Activated CD8-positive, alpha-beta memory T cell treated with anti-CD3 and anti-CD28 coated beads for 24 hours (primary cell): Measurements from ENCODE around the gene SOHLH2.

Experiments used
- DNase-seq: peaks from one replicate; pipeline ENCODE4 v3.0.0-alpha.2; 2020

The SOHLH2 gene, protein sequence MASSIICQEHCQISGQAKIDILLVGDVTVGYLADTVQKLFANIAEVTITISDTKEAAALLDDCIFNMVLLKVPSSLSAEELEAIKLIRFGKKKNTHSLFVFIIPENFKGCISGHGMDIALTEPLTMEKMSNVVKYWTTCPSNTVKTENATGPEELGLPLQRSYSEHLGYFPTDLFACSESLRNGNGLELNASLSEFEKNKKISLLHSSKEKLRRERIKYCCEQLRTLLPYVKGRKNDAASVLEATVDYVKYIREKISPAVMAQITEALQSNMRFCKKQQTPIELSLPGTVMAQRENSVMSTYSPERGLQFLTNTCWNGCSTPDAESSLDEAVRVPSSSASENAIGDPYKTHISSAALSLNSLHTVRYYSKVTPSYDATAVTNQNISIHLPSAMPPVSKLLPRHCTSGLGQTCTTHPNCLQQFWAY

DNA sequence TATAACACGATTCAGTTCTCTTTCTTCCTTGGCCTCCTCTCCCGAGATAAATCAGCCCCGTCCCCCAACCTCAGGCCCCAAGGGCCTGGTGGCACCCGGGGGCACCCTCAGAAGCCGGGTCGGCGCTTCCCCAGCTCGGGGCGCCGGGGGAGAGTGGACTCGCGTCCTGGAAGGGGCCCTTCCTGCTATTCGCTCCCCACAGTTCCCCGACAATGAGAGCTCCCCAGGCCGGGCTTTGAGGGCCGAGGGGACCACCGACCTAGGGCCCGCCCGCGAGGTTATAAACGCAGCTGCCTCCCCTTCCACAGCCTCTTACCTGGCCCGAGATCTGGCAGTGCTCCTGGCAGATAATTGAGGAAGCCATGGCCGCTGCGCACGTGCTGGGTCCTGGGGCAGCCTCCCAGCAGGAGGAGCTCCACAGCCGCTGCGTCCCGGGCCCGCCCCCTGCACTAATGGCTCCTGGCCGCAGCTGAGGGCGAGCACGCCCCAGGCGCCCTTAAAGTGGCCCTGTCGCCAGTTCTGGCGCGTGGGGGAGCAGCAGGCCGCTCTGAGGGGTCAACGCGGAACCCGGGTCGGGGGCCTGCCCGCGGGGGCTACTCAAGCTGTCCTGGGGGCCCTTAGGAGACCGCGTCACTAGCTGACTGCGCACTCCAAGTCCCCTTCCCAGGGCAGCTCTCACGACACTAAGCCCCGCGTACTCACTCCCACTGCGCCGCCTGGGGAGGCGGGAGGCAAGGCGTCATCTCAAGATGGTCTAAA is at the start of gene SOHLH2:
Gene SOHLH2 (minus strand): TSS at position 394 of the 759 bp plus-strand sequence. CDS start 30 bp downstream, at position 364.
- no peak for DNase-seq

DNA sequence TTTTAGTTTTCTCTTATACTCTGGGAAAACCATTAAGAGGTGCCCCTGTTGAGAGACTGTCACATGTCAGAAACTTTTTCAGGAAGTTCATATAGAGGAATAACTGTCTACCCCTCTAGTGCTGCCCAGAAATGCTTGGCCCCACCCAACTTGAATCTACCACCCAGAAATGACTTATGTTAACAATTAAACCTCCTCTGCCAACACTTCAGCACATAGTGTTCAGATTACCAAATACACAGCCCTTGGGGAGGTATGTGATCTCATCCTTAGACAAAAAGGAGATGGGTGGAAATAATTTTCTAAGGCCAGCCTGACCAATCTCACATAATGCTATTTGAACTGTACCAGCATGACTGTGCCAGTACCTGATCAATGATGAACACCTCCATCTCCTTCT is 47.6 kb upstream of the SOHLH2 start:
- DNase-seq = no peak

DNA sequence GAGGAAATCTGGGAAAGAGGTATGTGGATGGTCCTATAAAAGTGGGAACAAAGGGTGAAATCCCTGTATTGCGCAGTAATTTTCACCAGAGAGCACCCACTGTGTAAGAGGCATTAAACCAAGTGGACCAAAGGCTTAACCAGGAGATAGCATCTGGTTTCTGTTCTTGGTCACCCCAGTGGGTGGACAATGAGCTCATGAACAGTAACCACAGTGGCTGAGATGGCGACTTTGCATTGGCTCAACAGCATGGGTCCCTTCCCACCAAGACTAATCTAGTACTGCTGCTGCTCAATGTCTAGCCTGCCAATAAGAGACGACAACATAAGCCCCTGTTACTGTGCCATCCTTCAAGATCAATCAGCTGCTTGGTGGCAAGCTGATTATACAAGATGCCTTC is 46.7 kb upstream of the SOHLH2 start:
- DNase-seq = no peak

DNA sequence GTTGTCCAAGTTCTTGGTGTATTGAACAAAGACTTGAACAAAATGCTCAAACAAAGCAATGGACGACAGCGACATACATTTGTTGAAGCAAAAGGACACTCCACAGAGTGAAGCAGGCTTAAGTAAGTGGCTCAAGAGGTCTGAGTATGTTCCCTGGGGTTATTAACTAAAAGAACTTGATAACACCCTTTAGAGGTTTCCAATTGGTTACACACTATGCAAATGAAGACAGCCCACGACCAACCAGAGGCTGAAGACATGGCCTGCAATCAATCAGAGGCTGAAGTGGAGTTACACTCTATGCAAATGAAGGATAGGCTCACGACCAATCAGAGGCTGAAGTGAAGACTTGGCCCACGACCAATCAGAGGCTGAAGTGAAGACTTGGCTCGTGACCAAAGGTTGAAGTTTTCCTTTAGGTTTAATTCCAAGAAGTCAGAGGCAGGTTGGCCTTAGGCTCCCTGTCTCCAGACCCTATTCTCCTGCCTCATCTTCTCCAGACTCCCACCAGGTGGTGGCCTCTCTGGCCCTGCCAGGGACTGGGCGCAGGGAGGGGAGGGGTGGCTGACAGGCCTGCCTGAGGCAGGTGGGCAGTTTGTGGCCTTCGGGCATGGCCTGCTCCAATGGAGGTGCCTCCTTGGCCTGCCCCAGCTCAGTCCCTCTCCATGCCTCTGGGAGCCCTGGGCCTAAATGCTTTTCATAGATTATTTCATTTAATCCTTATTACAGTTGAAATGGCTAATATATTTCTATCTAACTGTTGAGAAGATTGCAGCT is 45.2 kb upstream of the SOHLH2 start:
- DNase-seq = no peak

DNA sequence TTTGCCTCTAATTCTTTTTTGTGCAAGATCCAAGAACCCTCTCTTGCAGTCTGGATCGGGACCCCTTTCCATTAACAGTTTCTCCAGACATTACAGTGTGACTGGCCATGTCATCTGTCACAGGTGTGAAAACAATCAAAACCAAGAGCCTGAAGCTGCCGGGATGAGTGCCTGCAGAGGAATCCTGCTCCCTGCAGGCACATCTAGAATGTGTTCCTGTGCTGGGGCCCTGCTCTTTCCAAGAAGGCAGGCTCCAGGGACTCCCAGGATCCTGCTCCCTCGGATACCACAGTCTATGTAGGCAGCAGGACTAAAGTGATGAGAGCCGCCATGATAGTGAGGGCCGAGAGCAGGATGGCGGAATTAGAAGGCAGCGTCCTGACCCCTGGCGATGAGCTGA is 44.5 kb upstream of the SOHLH2 start:
- no peak for DNase-seq

DNA sequence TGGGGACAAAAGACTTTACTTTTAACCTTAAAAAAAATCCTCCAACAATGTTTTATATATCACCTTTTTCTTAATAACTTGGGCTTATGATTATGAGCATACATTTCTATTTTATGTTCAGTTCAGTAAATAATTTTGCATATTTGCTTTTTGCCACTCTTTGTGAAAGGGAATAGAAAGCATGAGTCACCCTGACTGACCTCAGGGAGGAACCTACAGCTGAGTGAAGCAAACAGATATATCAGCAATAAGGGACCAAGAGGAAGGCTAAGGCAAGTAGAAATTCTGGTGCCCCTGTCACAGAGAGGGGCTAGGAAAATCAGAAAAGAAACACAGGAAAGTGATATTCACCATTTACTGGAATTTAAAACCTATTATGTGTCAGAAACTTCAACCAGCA is 37.2 kb upstream of the SOHLH2 start:
- DNase-seq = no peak

DNA sequence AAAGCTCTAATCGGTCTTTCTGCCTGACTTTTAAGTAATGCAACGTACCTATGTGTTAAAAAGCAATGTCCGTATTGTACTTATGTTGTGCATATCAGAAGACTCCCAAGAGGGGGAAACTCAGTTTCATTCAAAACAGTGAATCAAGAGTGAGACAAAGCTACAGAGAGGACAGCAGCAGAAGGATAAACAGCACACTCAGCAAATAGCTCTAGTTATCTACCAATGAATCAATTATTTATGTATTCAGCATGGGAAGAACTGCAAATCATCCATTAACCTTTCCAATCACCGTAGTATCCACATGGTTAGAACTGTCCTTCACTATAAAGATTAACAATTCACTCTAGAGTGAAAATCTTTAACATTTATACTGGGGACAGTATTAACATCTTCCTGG is 36.7 kb upstream of the SOHLH2 start:
- no peak for DNase-seq

DNA sequence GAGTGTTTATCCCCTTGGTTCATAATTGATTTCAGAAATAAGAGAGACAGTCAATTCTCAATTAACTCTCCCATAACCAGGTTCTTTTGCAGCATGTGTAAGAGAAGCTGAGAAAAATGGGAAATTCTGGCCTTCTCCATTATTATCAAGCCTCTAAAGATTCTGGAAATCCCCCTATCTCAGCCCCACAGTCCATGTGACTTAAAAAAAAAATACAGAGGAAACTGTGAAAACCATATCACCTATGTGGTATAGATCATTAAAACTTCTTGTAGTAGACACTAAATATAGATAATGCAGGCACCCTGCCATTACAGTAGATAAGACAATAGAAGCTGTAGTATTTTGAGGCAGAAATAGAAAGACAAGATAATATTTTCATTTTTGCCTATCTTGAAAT is 34.3 kb upstream of the SOHLH2 start:
- no peak for DNase-seq

DNA sequence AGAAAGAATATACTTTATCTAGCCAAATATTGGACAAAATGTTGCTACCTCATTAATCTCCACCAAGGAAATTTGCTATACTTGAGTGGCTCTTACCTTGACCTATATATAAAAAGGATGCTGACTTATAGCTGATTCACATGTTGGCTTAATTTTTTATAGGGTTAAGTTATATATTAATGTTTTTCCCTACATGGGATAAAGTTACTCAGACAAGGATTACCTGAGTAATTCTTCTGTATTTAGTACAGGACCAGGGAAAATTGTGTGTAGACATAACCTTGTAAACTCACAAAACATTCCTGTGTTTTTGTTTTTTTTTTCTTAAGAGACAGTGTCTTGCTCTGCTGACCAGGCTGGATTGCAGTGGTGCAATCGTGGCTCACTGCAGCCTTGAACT is 30.6 kb upstream of the SOHLH2 start:
- DNase-seq = no peak

DNA sequence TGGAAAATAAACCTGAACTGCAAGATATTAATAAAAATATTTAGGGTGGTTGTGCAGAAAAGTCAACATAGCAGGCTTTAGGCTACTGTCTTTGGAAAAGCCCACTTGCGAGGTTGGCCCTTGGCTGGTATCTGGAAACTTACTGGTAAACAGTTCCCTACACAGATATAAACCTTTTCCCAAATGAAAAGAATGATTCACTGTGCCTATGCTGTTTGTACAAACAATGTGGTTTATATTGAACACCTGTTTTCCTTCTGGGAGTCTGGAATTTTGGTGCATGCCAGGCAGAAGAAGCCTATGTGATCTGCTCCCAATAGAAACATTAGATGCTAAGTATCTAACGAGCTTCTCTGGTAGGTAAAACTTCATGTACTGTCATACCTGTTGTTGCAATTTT is 29.7 kb upstream of the SOHLH2 start:
- DNase-seq = no peak

DNA sequence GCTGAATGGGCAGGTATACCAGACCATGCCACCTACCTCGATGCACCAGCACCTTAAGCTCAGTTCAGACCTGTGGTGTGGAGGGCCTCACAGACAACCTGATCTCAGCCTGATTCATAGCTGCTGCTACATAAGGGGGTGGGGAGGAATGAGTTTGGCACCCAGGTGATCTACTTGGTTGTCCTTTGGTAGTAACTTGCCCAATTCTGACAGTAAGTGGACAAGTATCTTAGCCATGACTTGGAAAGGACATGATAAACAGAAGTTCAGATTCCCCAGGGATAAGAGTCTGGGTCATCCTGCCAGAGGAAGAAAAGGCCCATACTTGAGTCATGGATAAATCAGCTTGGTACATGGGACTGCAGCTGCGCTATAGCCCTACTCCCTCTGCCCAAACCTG is 28.4 kb upstream of the SOHLH2 start:
- DNase-seq = no peak

DNA sequence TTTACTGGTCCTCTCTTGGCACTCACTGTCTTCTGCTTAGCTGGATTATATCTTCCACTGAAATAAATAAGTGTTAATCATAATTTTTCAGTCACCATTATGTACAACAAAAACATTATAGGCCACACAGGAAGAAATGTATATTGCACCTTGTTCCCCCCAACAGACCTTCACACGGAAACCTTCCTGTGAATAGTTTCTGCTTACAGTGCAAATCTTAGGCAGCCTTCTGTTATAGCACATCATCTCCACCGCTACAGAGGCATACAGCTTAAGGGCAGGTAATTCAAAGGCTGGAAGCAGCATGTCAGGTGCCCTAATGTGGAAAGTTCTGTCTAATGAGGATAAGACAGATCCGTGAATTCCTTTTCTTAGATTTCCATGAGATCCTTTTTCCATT is 16.9 kb upstream of the SOHLH2 start:
- DNase-seq = no peak

DNA sequence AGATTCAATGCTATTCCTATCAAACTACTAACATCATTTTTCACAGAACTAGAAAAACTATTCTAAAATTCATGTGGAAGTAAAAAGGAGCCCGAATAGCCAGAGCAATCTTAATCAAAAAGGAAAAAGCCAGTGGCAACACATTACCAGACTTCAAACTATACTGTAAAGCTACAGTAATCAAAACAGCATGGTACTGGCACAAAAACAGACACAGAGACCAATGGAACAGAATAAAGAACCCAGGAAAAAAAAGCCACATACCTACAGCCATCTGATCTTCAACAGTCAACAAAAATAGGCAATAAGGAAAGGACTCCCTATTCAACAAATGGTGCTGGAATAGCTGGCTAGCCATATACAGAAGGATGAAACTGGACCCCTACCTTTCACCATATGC is 10.4 kb upstream of the SOHLH2 start:
- no peak for DNase-seq

DNA sequence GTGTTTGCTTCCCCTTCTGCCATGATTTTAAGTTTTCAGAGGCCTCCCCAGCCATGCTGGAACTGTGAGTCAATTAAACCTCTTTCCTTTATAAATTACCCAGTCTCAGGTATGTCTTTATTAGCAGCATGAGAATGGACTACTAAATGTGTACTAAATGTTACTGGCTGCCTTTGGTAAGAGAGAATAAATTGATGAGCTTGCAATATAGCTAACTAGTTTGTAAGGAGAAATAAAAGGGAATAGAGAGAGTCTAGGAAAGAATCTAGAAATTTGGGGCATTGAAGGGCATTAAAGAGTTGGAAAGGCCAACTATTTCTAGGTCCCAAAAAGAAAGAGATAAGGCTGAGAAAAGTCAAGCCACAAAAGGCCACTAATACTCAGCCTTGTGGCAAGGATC is 5.5 kb upstream of the SOHLH2 start:
- DNase-seq = no peak

DNA sequence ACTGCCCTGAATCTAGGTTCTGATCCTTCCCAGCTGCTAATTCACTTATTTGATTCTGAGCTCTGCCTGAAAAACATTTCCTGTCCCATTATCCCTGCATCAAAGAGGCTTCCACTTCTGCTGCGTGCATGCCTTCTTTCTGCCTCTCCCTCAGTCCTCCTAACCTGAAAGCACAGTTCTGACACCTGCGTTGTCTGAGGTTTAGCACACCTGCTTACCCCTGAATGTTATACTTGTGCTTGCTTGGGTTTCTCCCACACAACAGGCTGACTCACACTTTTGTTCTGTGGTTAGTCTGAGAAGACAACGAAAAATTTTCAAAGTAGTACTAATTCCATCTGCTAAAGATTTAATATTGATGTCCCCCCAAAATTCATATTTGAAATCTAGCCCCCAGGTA is 3.1 kb upstream of the SOHLH2 start:
- no peak for DNase-seq

DNA sequence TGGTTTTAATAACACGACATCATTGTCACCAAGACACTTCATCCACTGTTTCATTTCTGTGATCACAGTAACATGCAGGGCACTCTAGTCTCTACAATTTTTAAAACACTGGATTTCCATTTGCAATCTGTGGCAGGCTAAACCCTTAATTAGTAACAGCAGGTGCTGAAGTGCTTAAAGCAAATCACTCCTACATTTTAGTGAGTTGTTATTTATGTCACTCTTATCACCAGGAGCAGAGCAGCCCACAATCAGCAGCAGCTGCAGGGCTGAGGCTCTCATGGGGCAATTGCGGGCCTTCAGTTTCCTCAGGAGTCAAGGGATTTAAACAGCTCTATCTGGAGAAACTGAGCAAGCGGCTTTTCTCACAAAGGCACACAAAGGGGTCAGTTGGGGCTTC is 1.6 kb downstream of the SOHLH2 start:
- DNase-seq = no peak

DNA sequence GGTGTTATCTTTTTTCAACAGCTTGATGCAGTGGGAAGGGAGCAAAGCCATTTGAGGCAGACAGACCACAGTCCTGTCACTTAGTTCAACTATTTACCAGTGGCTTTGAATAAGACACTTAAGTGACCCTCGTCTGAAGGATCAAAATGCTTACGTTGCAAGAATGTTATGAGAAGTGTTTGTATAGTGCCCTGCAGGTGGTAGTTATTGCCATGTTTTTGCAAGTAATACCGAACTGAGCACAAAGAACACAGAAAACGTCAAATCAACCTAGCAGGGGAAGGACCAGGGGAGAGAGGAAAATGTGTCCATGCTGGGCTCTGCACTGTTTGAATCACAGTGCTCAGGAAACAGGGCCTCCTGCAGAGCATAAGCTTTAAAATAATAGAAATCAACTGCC is 2.8 kb downstream of the SOHLH2 start:
- DNase-seq = no peak

DNA sequence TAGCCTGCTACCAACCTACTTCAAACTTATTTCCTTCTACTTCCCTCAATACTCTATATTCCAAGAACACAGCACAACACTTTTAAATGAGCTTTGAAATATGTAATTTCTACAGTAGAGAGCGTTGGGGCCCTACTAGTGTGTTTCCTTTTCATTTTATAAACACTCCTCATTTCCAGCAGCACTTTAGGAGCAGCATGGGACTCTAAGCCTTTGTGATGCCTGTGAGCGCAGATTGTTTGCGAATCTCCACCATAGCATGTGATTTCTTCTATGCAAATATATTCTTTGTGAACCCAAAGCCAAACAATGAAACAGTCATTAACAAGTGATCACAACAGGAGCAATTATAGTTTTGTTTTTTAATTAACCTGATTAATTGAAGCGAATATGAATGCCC is 3.6 kb downstream of the SOHLH2 start:
- no peak for DNase-seq

DNA sequence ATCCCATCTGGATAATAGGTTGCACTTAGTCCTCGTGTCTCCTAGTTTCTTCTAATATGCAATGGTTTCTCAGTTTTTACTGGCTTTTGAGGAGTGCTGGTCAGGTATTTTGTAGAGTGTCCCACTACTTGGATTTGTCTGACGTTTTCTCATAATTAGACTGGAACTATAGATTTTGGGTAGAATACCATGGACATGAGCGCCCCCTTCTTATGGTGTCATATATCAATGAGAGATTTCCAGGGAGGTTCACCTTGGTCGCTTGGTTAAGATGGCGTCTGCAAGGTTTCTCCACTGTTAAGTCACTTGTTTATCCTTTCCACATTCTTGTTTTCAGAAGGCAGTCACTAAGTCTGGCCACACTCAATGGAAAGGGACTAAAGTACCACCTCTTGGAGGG is 6.7 kb downstream of the SOHLH2 start:
- no peak for DNase-seq

DNA sequence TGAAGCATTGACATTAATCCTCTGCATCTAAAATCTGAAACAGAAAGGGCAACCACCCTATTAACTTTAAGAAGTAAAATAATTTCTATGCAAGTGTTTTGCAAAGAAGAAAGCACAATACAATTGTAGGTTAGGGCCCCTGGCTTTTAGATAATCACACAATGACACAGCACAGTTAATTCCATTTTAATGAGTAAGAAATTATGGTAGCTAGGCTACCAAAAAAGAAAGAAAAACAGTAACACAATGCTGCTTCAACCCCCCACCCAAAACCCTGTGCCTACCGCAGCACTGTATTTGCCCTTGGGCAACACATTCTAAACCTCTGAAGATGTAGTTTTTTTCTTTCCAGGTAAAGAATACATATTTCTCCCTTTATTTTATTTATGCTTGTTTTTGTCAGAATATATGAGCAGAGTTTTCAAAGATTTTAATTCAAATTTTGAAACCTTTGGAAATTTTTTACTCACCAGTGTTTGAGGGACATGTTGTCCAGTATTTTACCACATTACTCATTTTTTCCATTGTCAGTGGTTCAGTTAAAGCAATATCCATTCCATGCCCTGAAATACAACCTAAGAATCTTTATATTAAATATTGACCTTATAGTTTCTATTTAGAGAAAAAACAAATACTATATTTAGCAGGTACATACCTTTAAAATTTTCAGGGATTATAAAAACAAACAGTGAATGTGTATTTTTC is 21.1 kb downstream of the SOHLH2 start:
- DNase-seq = no peak

DNA sequence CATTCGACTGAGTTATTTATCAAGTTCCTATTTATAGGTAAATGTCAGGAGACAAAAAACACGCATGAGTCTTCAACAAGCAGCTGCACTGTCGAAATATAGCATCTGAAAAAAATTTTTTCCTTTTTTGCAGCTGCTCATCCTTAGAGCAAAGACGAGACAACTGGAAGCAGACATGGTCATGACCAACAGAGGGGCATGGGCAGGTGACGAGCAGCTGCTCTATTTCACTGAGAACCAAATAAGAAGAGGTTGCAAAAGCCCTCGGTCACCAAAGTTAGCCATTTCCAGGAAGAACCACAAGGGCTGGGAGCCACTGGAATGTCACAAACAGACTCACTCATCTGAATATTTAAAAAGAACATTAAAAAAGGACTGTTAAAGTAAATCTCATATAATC is 22.2 kb downstream of the SOHLH2 start:
- no peak for DNase-seq

DNA sequence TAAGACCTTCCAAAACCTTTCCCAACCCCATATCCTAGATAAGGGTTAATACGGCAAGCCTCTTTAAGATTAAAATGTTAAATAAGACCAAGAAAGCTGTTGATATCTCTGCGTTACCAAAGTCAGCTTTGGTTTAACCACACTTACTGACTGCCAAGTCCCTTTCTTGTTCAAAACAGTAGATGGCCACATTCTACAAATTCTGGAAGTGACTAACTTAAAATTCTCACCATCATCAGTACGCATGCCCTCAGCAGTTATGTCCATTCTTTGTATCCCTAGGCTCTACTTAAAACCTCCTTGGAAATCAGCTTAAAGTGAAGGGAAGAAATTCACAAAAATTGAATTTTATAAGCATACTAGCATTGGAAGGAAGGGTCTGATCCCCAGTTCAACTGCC is 23.6 kb downstream of the SOHLH2 start:
- DNase-seq = no peak

DNA sequence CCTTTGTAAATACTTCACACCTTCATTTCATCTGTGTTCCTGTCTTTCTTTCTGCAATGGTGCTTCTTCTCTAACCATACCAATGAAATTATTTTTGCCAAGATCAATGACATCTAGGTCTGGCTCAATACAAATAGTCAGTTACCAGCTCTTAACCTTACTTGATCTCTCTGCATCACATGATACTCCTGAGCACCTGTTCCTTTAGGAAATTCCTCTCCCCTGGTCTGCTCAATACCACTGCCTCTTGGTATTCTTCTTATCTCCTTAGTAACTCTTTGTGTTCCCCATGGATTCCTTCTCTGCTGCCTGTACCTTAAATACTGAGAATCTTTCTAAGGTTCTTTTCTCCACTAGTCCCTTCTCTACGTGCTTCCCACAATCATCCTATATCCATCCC is 25.9 kb downstream of the SOHLH2 start:
- DNase-seq = no peak
